ENCODE data around the gene ATF7IP2. TPM values are rescaled to one million over a fixed set of nuclear protein-coding genes. Genes with fewer than 3 reads are reported as not detected.

ATF7IP2 gene
- total and polyA plus RNA-seq, 4 donors: 14.3 to 60.4 (median 30.1) TPM

- no peak overlapping the region for H3K9ac ChIP-seq (ENCODE audit: low read depth in 1 of 2, low read length in 2 of 2)
- TF ChIP-seq TAF1 (conservative IDR thresholded peaks at IDR 0.05) (no peak), HNF4G (IDR thresholded peaks at IDR 0.05) (no peak), RXRA (IDR thresholded peaks at IDR 0.05) (no peak), NR2F2 (IDR thresholded peaks at IDR 0.05) (no peak), FOXA2 (IDR thresholded peaks at IDR 0.05) (no peak), CTCF (IDR thresholded peaks at IDR 0.05; ENCODE audit: low read depth, low read length, missing input control) (no peak), JUND (IDR thresholded peaks at IDR 0.05) (no peak), MAX (IDR thresholded peaks at IDR 0.05) (no peak), HNF4A (conservative IDR thresholded peaks at IDR 0.05) (no peak), GABPA (IDR thresholded peaks at IDR 0.05 in 1 of 2, conservative IDR thresholded peaks at IDR 0.05 in 1 of 2) (no peak), SP1 (IDR thresholded peaks at IDR 0.05) (no peak), RAD21 (IDR thresholded peaks at IDR 0.05) (no peak), ZBTB33 (IDR thresholded peaks at IDR 0.05) (no peak), FOXA1 (IDR thresholded peaks at IDR 0.05) (no peak), EGR1 (IDR thresholded peaks at IDR 0.05; ENCODE audit: low read depth in 2 of 2) (no peak), REST (IDR thresholded peaks at IDR 0.05) (no peak)
- DNase-seq (ENCODE audit: low spot score): no peak
- peaks cover 3 to 20% (median 8%) of the 10 kb centered on the region in 4 donors for H3K9me3 ChIP-seq (ENCODE audit: control insufficient read depth in 4 of 4, low read length in 3 of 4)
- no peaks in the 10 kb centered on the region for H3K27me3 ChIP-seq (ENCODE audit: control insufficient read depth in 4 of 4, insufficient read depth in 4 of 4, low read length in 3 of 4)
- no peak overlapping the region for H3K4me3 ChIP-seq (ENCODE audit: low read depth in 1 of 3, low read length in 3 of 3)
- no peak overlapping the region for H3K27ac ChIP-seq (ENCODE audit: low read depth in 1 of 2, low read length in 2 of 2)
- H3K36me3 ChIP-seq (ENCODE audit: control insufficient read depth in 4 of 4, insufficient read depth in 3 of 4, low read depth in 1 of 4, low read length in 3 of 4): peaks cover 0 to 11% (median 8%) of the 10 kb centered on the region in 4 donors
- no peaks in the 10 kb centered on the region for H3K4me1 ChIP-seq (ENCODE audit: control insufficient read depth in 4 of 4, insufficient read depth in 4 of 4, low read length in 3 of 4)
- WGBS: 55% methylated on average over 4 of the region's 4 CpGs
Measured at GRCh38 chr16:10405386-10405939, 19.6 kb downstream of the ATF7IP2 start.
